Transverse colon (tissue), 3 donors: ENCODE results near the gene MYO5B.

Source experiments
- POLR2A ChIP-seq: fragments of 450-650 bp; IDR thresholded peaks from one replicate; pipeline ENCODE4 v1.6.1; 2016; ENCODE audit warnings: antibody characterized with exemption, mild to moderate bottlenecking, moderate library complexity
- TF ChIP-seq, protein P1 (sequence below), 5 experiments: fragments of 200-600 bp in 3 of 5; fragments of 450-650 bp in 2 of 5; sonication (generic) in 3 of 5; IDR thresholded peaks; 1 replicate in 2 of 5; 2 replicates in 3 of 5; pipeline ENCODE4 v1.5.1; 2016 to 2017; ENCODE audit warnings: antibody characterized with exemption in 5 of 5, inconsistent platforms in 3 of 5, mild to moderate bottlenecking in 2 of 5, moderate library complexity in 1 of 5

- TF ChIP-seq, protein P1, sequence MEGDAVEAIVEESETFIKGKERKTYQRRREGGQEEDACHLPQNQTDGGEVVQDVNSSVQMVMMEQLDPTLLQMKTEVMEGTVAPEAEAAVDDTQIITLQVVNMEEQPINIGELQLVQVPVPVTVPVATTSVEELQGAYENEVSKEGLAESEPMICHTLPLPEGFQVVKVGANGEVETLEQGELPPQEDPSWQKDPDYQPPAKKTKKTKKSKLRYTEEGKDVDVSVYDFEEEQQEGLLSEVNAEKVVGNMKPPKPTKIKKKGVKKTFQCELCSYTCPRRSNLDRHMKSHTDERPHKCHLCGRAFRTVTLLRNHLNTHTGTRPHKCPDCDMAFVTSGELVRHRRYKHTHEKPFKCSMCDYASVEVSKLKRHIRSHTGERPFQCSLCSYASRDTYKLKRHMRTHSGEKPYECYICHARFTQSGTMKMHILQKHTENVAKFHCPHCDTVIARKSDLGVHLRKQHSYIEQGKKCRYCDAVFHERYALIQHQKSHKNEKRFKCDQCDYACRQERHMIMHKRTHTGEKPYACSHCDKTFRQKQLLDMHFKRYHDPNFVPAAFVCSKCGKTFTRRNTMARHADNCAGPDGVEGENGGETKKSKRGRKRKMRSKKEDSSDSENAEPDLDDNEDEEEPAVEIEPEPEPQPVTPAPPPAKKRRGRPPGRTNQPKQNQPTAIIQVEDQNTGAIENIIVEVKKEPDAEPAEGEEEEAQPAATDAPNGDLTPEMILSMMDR (IDR thresholded peaks at IDR 0.05): no peak
- TF ChIP-seq POLR2A: no peak
These were observed 31.4 kb downstream of the MYO5B start for GRCh38 chr18:50163505-50163904.
